ENCODE data around the gene ZMIZ1.

GRCh38 chr10:79351332-79351731, 282.6 kb downstream of the ZMIZ1 start:
- TF ChIP-seq REST (IDR thresholded peaks at IDR 0.05; ENCODE audit: borderline replicate concordance) (no peak), EP300 (conservative IDR thresholded peaks at IDR 0.05; ENCODE audit: poor library complexity, severe bottlenecking) (no peak), TAF1 (IDR thresholded peaks at IDR 0.05; ENCODE audit: low read depth) (no peak), CTCF (IDR thresholded peaks at IDR 0.05; ENCODE audit: poor library complexity, severe bottlenecking) (no peak), POLR2AphosphoS5 (IDR thresholded peaks at IDR 0.05) (no peak), EZH2 (IDR thresholded peaks at IDR 0.05; ENCODE audit: borderline replicate concordance, insufficient read depth, low read length, poor library complexity, severe bottlenecking) (no peak), RAD21 (conservative IDR thresholded peaks at IDR 0.05) (no peak), SMC3 (conservative IDR thresholded peaks at IDR 0.05; ENCODE audit: poor library complexity) (no peak), MXI1 (conservative IDR thresholded peaks at IDR 0.05; ENCODE audit: poor library complexity, severe bottlenecking) (no peak)
